CD4-positive, alpha-beta T cell (primary cell): ENCODE measurements around the gene CEP57L1. TPM values are rescaled to one million over a fixed set of nuclear protein-coding genes. Genes with fewer than 3 reads are reported as not detected.
A peak's percentile ranks its signal among the peaks of the same experiment; 100 is the strongest.

Experiments used
- ATAC-seq: fragments of 200-7000 bp; cut with Tn5 transposase; one replicate; pipeline ENCODE4 v1.10.0; 2022; ENCODE audit warnings: mild to moderate bottlenecking; ENCODE audit not compliant: poor library complexity
- CTCF ChIA-PET: fragments of 350-600 bp; sonication (Branson Sonifier 250); formaldehyde crosslinking; loops from one replicate; lab custom pipeline; 2021; ENCODE audit warnings: antibody characterized with exemption, inconsistent platforms; lab: Charles Lee
- POLR2A ChIA-PET: fragments of 350-600 bp; sonication (Branson Sonifier 250); formaldehyde crosslinking; loops from one replicate; lab custom pipeline; 2021; ENCODE audit warnings: antibody characterized with exemption, inconsistent platforms; lab: Charles Lee
- DNase-seq, 14 experiments: peaks; one replicate each; pipeline ENCODE4 v3.0.0-alpha.2; 2013 to 2020; ENCODE audit warnings: mixed read lengths in 2 of 14
- H3K27ac ChIP-seq, 2 donors: one replicate each; pipeline versions ENCODE4 v1.5.1 to v1.7.0; 2013; ENCODE audit warnings: low read length in 2 of 2, low read depth in 1 of 2, mild to moderate bottlenecking in 1 of 2
- H3K27me3 ChIP-seq, 2 experiments: 1 replicate in 1 of 2; 2 replicates in 1 of 2; pipeline versions ENCODE4 v1.6.1 to v1.7.0; 2013; ENCODE audit warnings: low read length in 2 of 2, control low read depth in 1 of 2, mild to moderate bottlenecking in 1 of 2, moderate library complexity in 1 of 2; ENCODE audit not compliant: insufficient read depth in 2 of 2, control insufficient read depth in 1 of 2
- H3K36me3 ChIP-seq: one replicate; pipeline ENCODE4 v1.6.1; 2013; ENCODE audit warnings: low read length, control low read depth; ENCODE audit not compliant: insufficient read depth
- H3K4me1 ChIP-seq: one replicate; pipeline ENCODE4 v1.6.1; 2013; ENCODE audit warnings: low read length, control low read depth; ENCODE audit not compliant: insufficient read depth
- H3K4me3 ChIP-seq: one replicate; pipeline ENCODE4 v1.5.1; 2013; ENCODE audit warnings: mild to moderate bottlenecking, low read length, moderate library complexity
- H3K9me3 ChIP-seq, 2 experiments: 1 replicate in 1 of 2; 2 replicates in 1 of 2; pipeline versions ENCODE4 v1.6.1 to v1.7.0; 2013; ENCODE audit warnings: low read length in 2 of 2, mild to moderate bottlenecking in 2 of 2, control low read depth in 1 of 2, moderate library complexity in 1 of 2; ENCODE audit not compliant: control insufficient read depth in 1 of 2, insufficient read depth in 1 of 2
- H3K27ac Mint-ChIP-seq: one replicate; pipeline ENCODE4 v1.8.0; 2020; ENCODE audit warnings: mixed read lengths
- H3K27me3 Mint-ChIP-seq: one replicate; pipeline ENCODE4 v1.8.0; 2021; ENCODE audit warnings: mixed read lengths
- H3K36me3 Mint-ChIP-seq: one replicate; pipeline ENCODE4 v1.8.0; 2021; ENCODE audit warnings: low read depth, mixed read lengths
- H3K4me1 Mint-ChIP-seq: one replicate; pipeline ENCODE4 v1.8.0; 2021; ENCODE audit warnings: low read depth, mixed read lengths
- H3K4me3 Mint-ChIP-seq: one replicate; pipeline ENCODE4 v1.8.0; 2020; ENCODE audit warnings: mild to moderate bottlenecking, mixed read lengths
- H3K9me3 Mint-ChIP-seq: one replicate; pipeline ENCODE4 v1.8.0; 2020; ENCODE audit warnings: mixed read lengths
- CTCF ChIP-seq: fragments of 200-600 bp; IDR thresholded peaks from one replicate; pipeline ENCODE4 v1.8.0; 2022; ENCODE audit warnings: antibody characterized with exemption, mild to moderate bottlenecking
- intact Hi-C, 2 experiments: fragments of 100-400 bp; cut with DNase I in 1 of 2; cut with micrococcal nuclease in 1 of 2; formaldehyde crosslinking; loops; one replicate each; pipeline versions ENCODE4 v1.15.1 to v1.9.0; 2023 to 2025; cut with DNase I, micrococcal nuclease
- total RNA-seq, 174 experiments: library from RNA in 2 of 174; stranded (reverse) in 2 of 174; gene quantifications; one replicate each; pipeline ENCODE4 v1.2.3 and lab custom pipeline; 2021 to 2026

Gene CEP57L1
- total RNA-seq, 2 experiments from 2014 or later = 3.8 to 4.8 TPM

DNA sequence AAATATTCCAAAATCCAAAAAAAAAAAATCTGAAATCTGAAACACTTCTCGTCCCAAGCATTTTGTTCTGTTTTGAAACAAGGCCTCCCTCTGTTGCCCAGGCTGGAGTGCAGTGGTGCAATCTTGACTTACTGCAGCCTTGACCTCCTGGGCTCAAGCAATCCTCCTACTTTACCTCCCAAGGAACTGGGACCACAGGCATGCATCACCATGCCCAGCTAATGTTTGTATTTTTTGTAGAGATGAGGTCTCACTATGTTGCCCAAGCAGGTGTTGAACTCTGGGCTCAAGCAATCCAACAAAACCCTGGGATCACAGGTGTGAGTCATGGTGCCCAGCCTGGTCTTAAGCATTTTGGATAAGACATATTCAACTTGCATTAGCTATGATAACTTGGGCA lies 14.3 kb upstream of the CEP57L1 start:
- Histone ChIP-seq H3K4me1 (no peaks in the 10 kb centered on the region), H3K27me3 (no peaks in the 10 kb centered on the region), H3K9me3 (no peaks in the 10 kb centered on the region), H3K27ac (no peak overlapping the region), H3K36me3 (no peaks in the 10 kb centered on the region), H3K4me3 (no peak overlapping the region)
- no peaks in the 10 kb centered on the region for H3K9me3 Mint-ChIP-seq
- H3K27ac Mint-ChIP-seq = no peak overlapping the region
- no peak for TF ChIP-seq CTCF
- ATAC-seq = no peak
- intact Hi-C loops = no loop called here
- H3K4me1 Mint-ChIP-seq = no peaks in the 10 kb centered on the region
- no peak for DNase-seq
- no peak overlapping the region for H3K4me3 Mint-ChIP-seq
- no peaks in the 10 kb centered on the region for H3K36me3 Mint-ChIP-seq
- ChIA-PET CTCF (interaction anchor here (1.7 kb wide), 1 partner anchor 8 kb away, joined by 10 read pairs; no protein-coding TSS in a partner anchor), POLR2A (interaction anchor here (1.3 kb wide), 1 partner anchor 10 kb away, joined by 3 read pairs; no protein-coding TSS in a partner anchor)
- H3K27me3 Mint-ChIP-seq = no peaks in the 10 kb centered on the region

GRCh38 chr6:109081516-109082187 lies 13.7 kb upstream of the CEP57L1 start:
- no peak for TF ChIP-seq CTCF
- Mint-ChIP-seq H3K9me3 (no peaks in the 10 kb centered on the region), H3K4me3 (no peak overlapping the region), H3K27me3 (no peaks in the 10 kb centered on the region), H3K36me3 (no peaks in the 10 kb centered on the region), H3K4me1 (no peaks in the 10 kb centered on the region), H3K27ac (no peak overlapping the region)
- ChIA-PET CTCF (interaction anchor here (1.3 to 1.7 kb wide), 2 partner anchors 9 to 10 kb away, joined by 3 to 10 read pairs; no protein-coding TSS in a partner anchor), POLR2A (interaction anchor here (0.6 to 1.3 kb wide), 2 partner anchors 11 to 30 kb away, joined by 3 read pairs; no protein-coding TSS in a partner anchor)
- H3K27ac ChIP-seq = no peak overlapping the region
- no peaks in the 10 kb centered on the region for H3K4me1 ChIP-seq
- H3K4me3 ChIP-seq = no peak overlapping the region
- DNase-seq (no peak), ATAC-seq (no peak)
- no peaks in the 10 kb centered on the region for H3K36me3 ChIP-seq
- H3K27me3 ChIP-seq = no peaks in the 10 kb centered on the region
- intact Hi-C loops = no loop called here
- no peaks in the 10 kb centered on the region for H3K9me3 ChIP-seq

DNA sequence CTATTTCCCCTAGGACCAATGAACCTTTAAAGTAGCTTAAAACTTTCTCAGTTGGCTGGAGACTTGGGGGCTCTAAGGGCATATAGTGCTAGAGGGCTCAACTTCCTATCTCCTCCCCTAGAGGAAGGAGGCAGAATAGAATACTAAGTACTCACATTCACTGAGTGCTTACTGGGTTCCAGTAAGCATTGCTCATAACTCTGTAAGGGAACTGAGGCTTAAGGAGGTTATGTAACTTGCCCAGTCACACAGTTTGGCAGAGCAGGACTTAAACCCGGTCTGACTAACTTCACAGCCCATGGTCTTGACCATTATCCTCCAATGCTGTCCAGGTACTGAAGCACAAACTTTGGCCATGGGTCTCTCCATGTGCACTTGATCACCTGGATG lies 13.1 kb upstream of the CEP57L1 start:
- no peak overlapping the region for H3K27ac Mint-ChIP-seq
- H3K27me3 ChIP-seq = no peaks in the 10 kb centered on the region
- no peaks in the 10 kb centered on the region for H3K36me3 ChIP-seq
- H3K36me3 Mint-ChIP-seq = no peaks in the 10 kb centered on the region
- intact Hi-C loops = no loop called here
- POLR2A ChIA-PET = interaction anchor here (0.6 to 1.3 kb wide), 2 partner anchors 11 to 29 kb away, joined by 3 read pairs; no protein-coding TSS in a partner anchor
- H3K4me1 ChIP-seq = no peaks in the 10 kb centered on the region
- H3K9me3 ChIP-seq = no peaks in the 10 kb centered on the region
- DNase-seq = no peak
- H3K4me3 Mint-ChIP-seq = no peak overlapping the region
- TF ChIP-seq CTCF = no peak
- CTCF ChIA-PET = interaction anchor here (1.3 to 1.7 kb wide), 2 partner anchors 9 kb away, joined by 3 to 10 read pairs; no protein-coding TSS in a partner anchor
- no peaks in the 10 kb centered on the region for H3K9me3 Mint-ChIP-seq
- H3K27ac ChIP-seq = no peak overlapping the region
- H3K4me3 ChIP-seq = no peak overlapping the region
- no peaks in the 10 kb centered on the region for H3K27me3 Mint-ChIP-seq
- H3K4me1 Mint-ChIP-seq = peaks cover 1% of the 10 kb centered on the region
- peak; percentile 21 for ATAC-seq
